ENCODE data around the gene MOCS3. TPM values are rescaled to one million over a fixed set of nuclear protein-coding genes. Genes with fewer than 3 reads are reported as not detected.
A peak's percentile ranks its signal among the peaks of the same experiment; 100 is the strongest.

Gene MOCS3
- total and polyA plus RNA-seq, 2 of the 4 experiments (the other 2 are of a cell fraction) = 3.3 to 9.9 TPM

- Histone ChIP-seq H3K79me1 (ENCODE audit: low read depth in 1 of 2, low read length in 2 of 2) (peaks cover 4 to 34% of the 10 kb centered on the region in 2 experiments; a peak in 3 of 4 replicates), H4K5ac (ENCODE audit: low read depth, low read length) (no peak overlapping the region), H3K23ac (ENCODE audit: low read depth, low read length) (peak overlapping the region; percentile 63; the same call in 1 of the 2 replicates), H2AK9ac (replicated peaks; ENCODE audit: low read depth, low read length, poor library complexity) (no peak overlapping the region), H3K9me3 (ENCODE audit: control insufficient read depth, insufficient read depth, low read length) (no peaks in the 10 kb centered on the region), H3K14ac (replicated peaks; ENCODE audit: low read depth, low read length) (peak overlapping the region; percentile 56; the same call in 1 of the 2 replicates), H3K27me3 (ENCODE audit: control insufficient read depth, insufficient read depth, low read length) (no peaks in the 10 kb centered on the region), H4K8ac (ENCODE audit: low read depth in 2 of 2, low read length in 2 of 2) (no peak overlapping the region), H2BK5ac (ENCODE audit: low read depth, low read length, poor library complexity, severe bottlenecking) (peak overlapping the region; percentile 12), H3K18ac (ENCODE audit: low read depth, low read length) (no peak overlapping the region), H3K4ac (ENCODE audit: low read depth, low read length) (no peak overlapping the region), H2AFZ (replicated peaks; ENCODE audit: low read length, poor library complexity) (no peak overlapping the region), H4K20me1 (ENCODE audit: insufficient read depth, low read length) (peaks cover 67% of the 10 kb centered on the region), H3K36me3 (ENCODE audit: control insufficient read depth, insufficient read depth, low read length) (peaks cover 9% of the 10 kb centered on the region), H2BK15ac (ENCODE audit: low read depth, low read length) (no peak overlapping the region), H3K27ac (ENCODE audit: insufficient read depth, low read length) (no peak overlapping the region), H2BK120ac (ENCODE audit: low read depth, low read length) (no peak overlapping the region), H3K4me2 (ENCODE audit: low read depth, low read length) (peak overlapping the region; percentile 62), H3K9ac (ENCODE audit: low read depth, low read length) (no peak overlapping the region), H4K91ac (ENCODE audit: insufficient read depth, low read depth, low read length) (no peak overlapping the region), H3K9me1 (ENCODE audit: insufficient read depth, low read length) (peaks cover 11% of the 10 kb centered on the region), H2AK5ac (ENCODE audit: low read depth, low read length) (no peak overlapping the region), H3K4me1 (ENCODE audit: control insufficient read depth, insufficient read depth, low read length) (peaks cover 20% of the 10 kb centered on the region), H3K4me3 (ENCODE audit: insufficient read depth, low read depth, low read length) (no peak overlapping the region), H3K56ac (ENCODE audit: extremely low read depth, insufficient read depth, low read length) (no peak overlapping the region), H2BK20ac (ENCODE audit: low read depth, low read length) (no peak overlapping the region)
- BruUV-seq (replicated peaks) = no TSS peak
- POLR2A ChIA-PET (ENCODE audit: unreplicated experiment) = interaction anchor here (1.1 kb wide), 1 partner anchor 138 kb away, joined by 4 read pairs; no protein-coding TSS in a partner anchor
- in situ Hi-C loops (cut with MboI; ENCODE audit: low sequenced_read_pairs) (no loop called here), intact Hi-C loops (cut with micrococcal nuclease) (no loop called here), dilution Hi-C loops (cut with HindIII; ENCODE audit: low sequenced_read_pairs, unreplicated experiment) (no loop called here)
- DNase-seq (no peak), ATAC-seq (ENCODE audit: low read depth) (no peak)
- TF ChIP-seq CEBPB (IDR thresholded peaks at IDR 0.05; ENCODE audit: low read depth, low read length) (no peak), BHLHE40 (IDR thresholded peaks at IDR 0.05; ENCODE audit: low read depth, low read length) (no peak), RAD21 (IDR thresholded peaks at IDR 0.05; ENCODE audit: low read length) (no peak), POLR2A (IDR thresholded peaks at IDR 0.05; ENCODE audit: low read depth, low read length) (no peak), NFE2L2 (IDR thresholded peaks at IDR 0.05; ENCODE audit: low read depth, low read length) (no peak), MAFK (IDR thresholded peaks at IDR 0.05; ENCODE audit: low read depth, low read length) (no peak), RCOR1 (IDR thresholded peaks at IDR 0.05; ENCODE audit: insufficient replicate concordance, low read length) (no peak), RFX5 (IDR thresholded peaks at IDR 0.05; ENCODE audit: low read depth, low read length) (no peak), CHD1 (IDR thresholded peaks at IDR 0.05; ENCODE audit: low read depth, low read length) (no peak), FOS (IDR thresholded peaks at IDR 0.05; ENCODE audit: low read depth, low read length) (no peak), SMC3 (IDR thresholded peaks at IDR 0.05; ENCODE audit: low read depth, low read length) (no peak), USF2 (IDR thresholded peaks at IDR 0.05; ENCODE audit: low read depth, low read length) (no peak), MAZ (IDR thresholded peaks at IDR 0.05; ENCODE audit: borderline replicate concordance, low read depth, low read length) (no peak), MXI1 (IDR thresholded peaks at IDR 0.05; ENCODE audit: borderline replicate concordance, low read depth, low read length) (no peak)
- TF ChIP-seq, protein P1, sequence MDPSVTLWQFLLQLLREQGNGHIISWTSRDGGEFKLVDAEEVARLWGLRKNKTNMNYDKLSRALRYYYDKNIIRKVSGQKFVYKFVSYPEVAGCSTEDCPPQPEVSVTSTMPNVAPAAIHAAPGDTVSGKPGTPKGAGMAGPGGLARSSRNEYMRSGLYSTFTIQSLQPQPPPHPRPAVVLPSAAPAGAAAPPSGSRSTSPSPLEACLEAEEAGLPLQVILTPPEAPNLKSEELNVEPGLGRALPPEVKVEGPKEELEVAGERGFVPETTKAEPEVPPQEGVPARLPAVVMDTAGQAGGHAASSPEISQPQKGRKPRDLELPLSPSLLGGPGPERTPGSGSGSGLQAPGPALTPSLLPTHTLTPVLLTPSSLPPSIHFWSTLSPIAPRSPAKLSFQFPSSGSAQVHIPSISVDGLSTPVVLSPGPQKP (IDR thresholded peaks at IDR 0.05; ENCODE audit: borderline replicate concordance, low read depth, low read length) = no peak
- TF ChIP-seq, protein P2, sequence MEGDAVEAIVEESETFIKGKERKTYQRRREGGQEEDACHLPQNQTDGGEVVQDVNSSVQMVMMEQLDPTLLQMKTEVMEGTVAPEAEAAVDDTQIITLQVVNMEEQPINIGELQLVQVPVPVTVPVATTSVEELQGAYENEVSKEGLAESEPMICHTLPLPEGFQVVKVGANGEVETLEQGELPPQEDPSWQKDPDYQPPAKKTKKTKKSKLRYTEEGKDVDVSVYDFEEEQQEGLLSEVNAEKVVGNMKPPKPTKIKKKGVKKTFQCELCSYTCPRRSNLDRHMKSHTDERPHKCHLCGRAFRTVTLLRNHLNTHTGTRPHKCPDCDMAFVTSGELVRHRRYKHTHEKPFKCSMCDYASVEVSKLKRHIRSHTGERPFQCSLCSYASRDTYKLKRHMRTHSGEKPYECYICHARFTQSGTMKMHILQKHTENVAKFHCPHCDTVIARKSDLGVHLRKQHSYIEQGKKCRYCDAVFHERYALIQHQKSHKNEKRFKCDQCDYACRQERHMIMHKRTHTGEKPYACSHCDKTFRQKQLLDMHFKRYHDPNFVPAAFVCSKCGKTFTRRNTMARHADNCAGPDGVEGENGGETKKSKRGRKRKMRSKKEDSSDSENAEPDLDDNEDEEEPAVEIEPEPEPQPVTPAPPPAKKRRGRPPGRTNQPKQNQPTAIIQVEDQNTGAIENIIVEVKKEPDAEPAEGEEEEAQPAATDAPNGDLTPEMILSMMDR (conservative IDR thresholded peaks at IDR 0.05; ENCODE audit: low read depth, low read length) = no peak
- CTCF ChIA-PET = interaction anchor here (0.9 to 2.8 kb wide), 5 partner anchors 12 to 134 kb away, joined by 3 to 16 read pairs (median 4); partner anchors contain the start of gene BCAS4
- no CpG with 5 or more reads among the region's 5 CpGs for WGBS, 2 experiments (ENCODE audit: extremely low coverage in 2 of 2, insufficient read length in 1 of 2)
Measured at GRCh38 chr20:50928469-50928868, 30.1 kb upstream of the MOCS3 start.
